Mesendoderm (in vitro differentiated cells): ENCODE results near the gene OTOG.

Experiments used
- DNase-seq: peaks from one replicate; pipeline ENCODE4 v3.0.0; 2013
- H2AK5ac ChIP-seq: 2 replicates; pipeline ENCODE4 v1.6.1; 2013; ENCODE audit warnings: low read length, inconsistent platforms
- H2BK120ac ChIP-seq: 2 replicates; pipeline ENCODE4 v1.6.1; 2013; ENCODE audit warnings: low read depth, mild to moderate bottlenecking, low read length, moderate library complexity, mixed read lengths
- H2BK15ac ChIP-seq: replicated peaks from 2 replicates; pipeline ENCODE4 v1.6.1; 2013; ENCODE audit warnings: low read depth, mild to moderate bottlenecking, moderate library complexity
- H2BK5ac ChIP-seq: 2 replicates; pipeline ENCODE4 v1.6.1; 2013; ENCODE audit warnings: low read length, inconsistent platforms
- H3K18ac ChIP-seq: 2 replicates; pipeline ENCODE4 v1.6.1; 2013; ENCODE audit warnings: mild to moderate bottlenecking, low read length, mixed read lengths
- H3K23ac ChIP-seq: one replicate; pipeline ENCODE4 v1.6.1; 2013; ENCODE audit warnings: low read length
- H3K27ac ChIP-seq: 2 replicates; pipeline ENCODE4 v1.5.1; 2013; ENCODE audit warnings: low read depth, mild to moderate bottlenecking, inconsistent platforms, low read length, moderate library complexity
- H3K27me3 ChIP-seq: 2 replicates; pipeline ENCODE4 v1.6.1; 2013; ENCODE audit warnings: low read length, control low read depth, mild to moderate bottlenecking, inconsistent platforms; ENCODE audit not compliant: insufficient read depth, poor library complexity
- H3K36me3 ChIP-seq: 2 replicates; pipeline ENCODE4 v1.6.1; 2013; ENCODE audit warnings: low read length, inconsistent platforms; ENCODE audit not compliant: control insufficient read depth, insufficient read depth
- H3K4ac ChIP-seq: one replicate; pipeline ENCODE4 v1.6.1; 2013; ENCODE audit warnings: low read depth, mild to moderate bottlenecking, low read length, moderate library complexity
- H3K4me1 ChIP-seq: 2 replicates; pipeline ENCODE4 v1.6.1; 2013; ENCODE audit warnings: low read depth, low read length, inconsistent platforms; ENCODE audit not compliant: control insufficient read depth
- H3K4me2 ChIP-seq: 2 replicates; pipeline ENCODE4 v1.6.1; 2013; ENCODE audit warnings: low read length
- H3K4me3 ChIP-seq: 2 replicates; pipeline ENCODE4 v1.5.1; 2013; ENCODE audit warnings: mild to moderate bottlenecking, low read length
- H3K56ac ChIP-seq: one replicate; pipeline ENCODE4 v1.6.1; 2013; ENCODE audit warnings: low read length
- H3K79me1 ChIP-seq: 2 replicates; pipeline ENCODE4 v1.6.1; 2013; ENCODE audit warnings: low read length, inconsistent platforms
- H3K79me2 ChIP-seq: 2 replicates; pipeline ENCODE4 v1.6.1; 2013; ENCODE audit warnings: mild to moderate bottlenecking, low read length; ENCODE audit not compliant: control insufficient read depth, insufficient read depth
- H3K9ac ChIP-seq: 2 replicates; pipeline ENCODE4 v1.6.1; 2013; ENCODE audit warnings: low read length, inconsistent platforms
- H4K5ac ChIP-seq: one replicate; pipeline ENCODE4 v1.6.1; 2013; ENCODE audit warnings: low read length
- H4K8ac ChIP-seq: one replicate; pipeline ENCODE4 v1.6.1; 2013; ENCODE audit warnings: low read depth, mild to moderate bottlenecking, control low read depth, low read length, moderate library complexity
- WGBS: extraction: QIAGEN DNeasy Blood & Tissue Kit; methylation state at CpG from one replicate; pipeline ENCODE4 v1.1.7; 2013; ENCODE audit warnings: low lambda C conversion rate, missing lambda C conversion rate; ENCODE audit not compliant: insufficient coverage; ENCODE audit errors: extremely low coverage; 5-methylcytosine and 5-hydroxymethylcytosine counted together

The OTOG gene

DNA sequence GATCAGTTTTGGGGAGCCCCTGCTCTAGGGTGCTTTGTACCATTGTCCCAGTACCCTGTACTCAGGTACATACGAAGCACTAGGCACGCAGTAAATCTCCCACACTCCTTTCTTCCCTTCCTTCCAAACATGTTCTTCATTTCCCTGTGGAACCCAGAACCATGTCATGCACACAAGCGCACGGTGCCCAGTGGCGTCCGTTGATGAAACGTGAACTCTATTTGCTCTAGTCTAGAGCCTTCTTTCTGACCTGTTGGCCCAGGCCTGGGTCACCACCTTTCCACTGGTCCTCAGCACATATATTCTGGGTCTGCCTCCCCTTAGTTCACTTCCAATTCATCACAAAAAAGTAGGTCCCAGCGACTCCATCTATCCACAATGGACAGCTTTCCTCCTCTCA lies 9.8 kb upstream of the OTOG start:
- Histone ChIP-seq H2BK120ac (no peak overlapping the region), H2BK15ac (no peak overlapping the region), H3K4me3 (no peak overlapping the region), H3K4me1 (no peaks in the 10 kb centered on the region), H3K36me3 (no peaks in the 10 kb centered on the region), H4K8ac (no peak overlapping the region), H3K4ac (no peak overlapping the region), H4K5ac (no peak overlapping the region), H2BK5ac (no peak overlapping the region), H3K18ac (no peak overlapping the region), H3K79me2 (no peaks in the 10 kb centered on the region), H3K4me2 (no peak overlapping the region), H3K27ac (no peak overlapping the region), H3K27me3 (no peaks in the 10 kb centered on the region), H3K23ac (no peak overlapping the region), H3K79me1 (no peaks in the 10 kb centered on the region), H2AK5ac (no peak overlapping the region), H3K56ac (no peak overlapping the region), H3K9ac (no peak overlapping the region)
- no CpG with 5 or more reads among the region's 8 CpGs for WGBS
- no peak for DNase-seq

DNA sequence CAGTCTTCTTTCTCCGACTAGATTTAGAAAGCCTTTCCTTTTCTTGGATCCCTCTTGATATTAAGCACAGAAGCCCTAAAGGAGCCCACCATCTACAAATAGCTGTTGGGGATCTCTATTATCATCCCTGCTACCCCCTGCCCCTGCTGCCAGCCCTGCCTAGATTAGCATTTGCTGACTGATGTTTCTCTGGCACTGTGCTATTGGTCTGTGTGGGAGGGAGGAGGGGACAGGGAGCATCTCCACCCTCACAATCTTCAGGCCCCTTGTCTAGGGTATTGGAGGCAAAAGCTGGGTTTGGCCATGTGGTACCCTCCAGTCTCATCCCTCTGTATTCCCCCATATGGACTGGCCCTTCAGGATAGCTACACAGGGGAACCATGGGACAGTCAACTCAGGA lies 9.0 kb upstream of the OTOG start:
- H3K79me2 ChIP-seq: no peaks in the 10 kb centered on the region
- DNase-seq: no peak
- H4K8ac ChIP-seq: no peak overlapping the region
- no peak overlapping the region for H3K9ac ChIP-seq
- no peak overlapping the region for H2BK120ac ChIP-seq
- no peak overlapping the region for H3K27ac ChIP-seq
- H3K79me1 ChIP-seq: no peaks in the 10 kb centered on the region
- no peaks in the 10 kb centered on the region for H3K4me1 ChIP-seq
- no peak overlapping the region for H3K18ac ChIP-seq
- H3K36me3 ChIP-seq: no peaks in the 10 kb centered on the region
- no peak overlapping the region for H2BK5ac ChIP-seq
- H3K4me3 ChIP-seq: no peak overlapping the region
- H4K5ac ChIP-seq: no peak overlapping the region
- H3K27me3 ChIP-seq: no peaks in the 10 kb centered on the region
- no peak overlapping the region for H3K56ac ChIP-seq
- H3K23ac ChIP-seq: no peak overlapping the region
- no peak overlapping the region for H3K4ac ChIP-seq
- no peak overlapping the region for H3K4me2 ChIP-seq
- no peak overlapping the region for H2BK15ac ChIP-seq
- no CpG with 5 or more reads among the region's 1 CpG for WGBS
- H2AK5ac ChIP-seq: no peak overlapping the region

DNA sequence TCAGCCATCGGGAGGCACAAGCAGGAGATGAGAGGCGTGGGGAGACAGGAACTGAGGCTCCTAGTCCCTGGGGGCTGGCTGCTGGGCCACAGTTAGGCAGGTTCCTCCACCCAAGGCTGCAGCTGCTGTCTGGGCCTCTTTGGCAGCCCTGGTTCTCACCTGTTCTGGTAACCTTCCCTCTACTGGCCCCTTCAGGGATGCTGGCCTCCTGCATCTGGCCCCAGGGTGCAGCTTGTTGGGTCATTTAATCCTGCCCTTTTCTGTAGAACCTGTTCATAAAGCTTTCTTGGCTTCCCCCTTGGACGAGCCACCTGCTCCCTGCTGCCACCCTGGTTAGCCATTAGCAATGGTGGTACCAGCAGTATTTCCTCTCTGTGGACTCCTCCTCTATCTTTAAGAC lies 8.3 kb upstream of the OTOG start:
- no peaks in the 10 kb centered on the region for H3K4me1 ChIP-seq
- WGBS: no CpG with 5 or more reads among the region's 3 CpGs
- no peak for DNase-seq

DNA sequence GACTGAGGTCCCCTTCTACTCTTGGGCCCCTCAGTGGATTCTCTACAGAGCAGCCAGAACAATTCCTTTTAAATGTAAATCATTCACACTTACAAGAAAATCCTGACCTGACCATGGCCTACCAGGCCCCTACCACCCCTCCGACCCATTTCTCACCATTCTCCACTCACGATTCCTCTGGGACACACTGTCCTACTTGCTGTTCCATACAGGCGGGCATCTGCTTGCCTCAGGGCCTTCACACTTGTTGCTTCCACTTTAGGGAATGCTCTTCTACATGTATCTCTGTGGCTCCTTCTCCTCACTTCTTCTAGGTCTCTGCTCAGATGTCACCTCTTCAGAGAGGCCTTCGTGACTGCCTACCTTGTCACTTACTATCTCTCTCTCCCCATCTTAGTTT lies 6.3 kb upstream of the OTOG start:
- no peak overlapping the region for H3K27ac ChIP-seq

More for the DNA sequence above, 8.3 kb upstream of the OTOG start:
- H3K23ac ChIP-seq: no peak overlapping the region
- H2BK15ac ChIP-seq: no peak overlapping the region
- no peaks in the 10 kb centered on the region for H3K79me1 ChIP-seq
- H3K27me3 ChIP-seq: no peaks in the 10 kb centered on the region
- H3K9ac ChIP-seq: no peak overlapping the region
- H4K5ac ChIP-seq: no peak overlapping the region
- H3K36me3 ChIP-seq: no peaks in the 10 kb centered on the region
- no peak overlapping the region for H3K27ac ChIP-seq
- no peaks in the 10 kb centered on the region for H3K79me2 ChIP-seq
- H4K8ac ChIP-seq: no peak overlapping the region
- H3K56ac ChIP-seq: no peak overlapping the region
- H3K18ac ChIP-seq: no peak overlapping the region
- H2AK5ac ChIP-seq: no peak overlapping the region
- no peak overlapping the region for H3K4me3 ChIP-seq
- H2BK120ac ChIP-seq: no peak overlapping the region
- no peak overlapping the region for H2BK5ac ChIP-seq
- H3K4me2 ChIP-seq: no peak overlapping the region
- H3K4ac ChIP-seq: no peak overlapping the region

DNA sequence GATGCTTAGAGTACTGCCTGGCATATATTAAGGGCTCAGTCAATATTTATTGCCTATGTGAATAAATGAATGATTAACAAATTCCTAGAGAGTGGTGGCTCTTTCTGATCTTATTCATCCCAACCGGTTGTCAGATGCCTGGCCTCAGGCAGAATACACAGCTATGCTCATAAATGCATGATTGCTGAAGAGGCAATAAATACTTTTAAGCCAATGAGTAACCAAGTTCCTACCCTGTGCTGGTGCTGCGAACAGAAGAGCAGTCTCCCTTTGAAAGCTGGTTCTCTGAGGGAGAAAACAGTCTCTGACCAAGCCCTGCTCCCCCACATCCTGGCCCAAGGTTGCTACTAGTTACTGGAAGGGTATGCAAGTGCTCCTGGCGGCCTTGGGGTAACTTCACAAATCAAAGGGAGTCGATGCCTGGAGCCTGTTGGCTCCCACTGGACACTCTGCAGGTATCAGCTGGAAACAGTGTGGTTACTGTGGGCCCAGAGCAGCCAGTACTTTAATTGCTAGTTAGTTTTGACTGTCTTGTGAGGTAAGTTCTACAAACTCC lies 5.7 kb upstream of the OTOG start:
- no CpG with 5 or more reads among the region's 4 CpGs for WGBS
- H3K23ac ChIP-seq: no peak overlapping the region

More for the DNA sequence above, 6.3 kb upstream of the OTOG start:
- Histone ChIP-seq H3K23ac (no peak overlapping the region), H3K79me2 (no peaks in the 10 kb centered on the region), H3K36me3 (no peaks in the 10 kb centered on the region), H3K4me3 (no peak overlapping the region), H2BK120ac (no peak overlapping the region), H4K5ac (no peak overlapping the region), H3K4me2 (no peak overlapping the region), H3K9ac (no peak overlapping the region), H2BK15ac (no peak overlapping the region), H3K4ac (no peak overlapping the region), H3K18ac (no peak overlapping the region), H3K27me3 (no peaks in the 10 kb centered on the region), H3K79me1 (no peaks in the 10 kb centered on the region), H2BK5ac (no peak overlapping the region), H3K4me1 (no peaks in the 10 kb centered on the region), H2AK5ac (no peak overlapping the region), H4K8ac (no peak overlapping the region), H3K56ac (no peak overlapping the region)
- no peak for DNase-seq
- no CpG with 5 or more reads among the region's 4 CpGs for WGBS

DNA sequence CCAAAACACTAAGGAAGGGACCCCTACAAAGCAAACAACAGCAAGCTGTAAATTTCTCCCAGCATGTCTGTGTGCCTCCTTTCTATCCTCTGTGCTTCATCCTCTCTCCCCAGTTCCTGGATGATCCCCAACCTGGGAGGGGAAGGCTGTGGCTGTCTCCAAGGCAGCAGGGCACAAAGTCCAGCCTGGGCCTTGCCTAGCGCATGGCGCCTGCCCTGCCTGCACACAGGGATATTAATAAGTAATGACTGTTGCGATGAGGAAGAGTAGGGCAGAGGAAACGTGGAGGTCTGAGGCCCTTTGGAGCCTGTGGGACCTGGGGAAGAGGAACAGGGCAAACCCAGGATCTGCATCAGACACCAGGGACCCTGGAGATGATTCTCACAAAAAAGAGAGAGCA lies 4.8 kb upstream of the OTOG start:
- no peak overlapping the region for H3K4me3 ChIP-seq
- no peaks in the 10 kb centered on the region for H3K79me2 ChIP-seq
- no peak overlapping the region for H4K8ac ChIP-seq
- H2BK5ac ChIP-seq: no peak overlapping the region
- no peak overlapping the region for H2BK120ac ChIP-seq
- no peak overlapping the region for H3K23ac ChIP-seq
- no peak overlapping the region for H3K4ac ChIP-seq
- H2AK5ac ChIP-seq: no peak overlapping the region
- DNase-seq: no peak
- H3K79me1 ChIP-seq: no peaks in the 10 kb centered on the region
- peaks cover 4% of the 10 kb centered on the region for H3K4me1 ChIP-seq
- no peak overlapping the region for H2BK15ac ChIP-seq
- H3K18ac ChIP-seq: no peak overlapping the region
- WGBS: no CpG with 5 or more reads among the region's 4 CpGs
- H3K4me2 ChIP-seq: no peak overlapping the region
- no peaks in the 10 kb centered on the region for H3K36me3 ChIP-seq
- no peak overlapping the region for H4K5ac ChIP-seq
- H3K27me3 ChIP-seq: no peaks in the 10 kb centered on the region
- no peak overlapping the region for H3K56ac ChIP-seq
- no peak overlapping the region for H3K9ac ChIP-seq
- no peak overlapping the region for H3K27ac ChIP-seq

More for the DNA sequence above, 5.7 kb upstream of the OTOG start:
- H2AK5ac ChIP-seq: no peak overlapping the region
- no peaks in the 10 kb centered on the region for H3K4me1 ChIP-seq
- H3K79me2 ChIP-seq: no peaks in the 10 kb centered on the region
- no peak overlapping the region for H3K9ac ChIP-seq
- no peak overlapping the region for H2BK15ac ChIP-seq
- no peaks in the 10 kb centered on the region for H3K36me3 ChIP-seq
- H3K27me3 ChIP-seq: no peaks in the 10 kb centered on the region
- no peak overlapping the region for H4K8ac ChIP-seq
- H3K4ac ChIP-seq: no peak overlapping the region
- DNase-seq: no peak
- H3K4me3 ChIP-seq: no peak overlapping the region
- H2BK5ac ChIP-seq: no peak overlapping the region
- no peak overlapping the region for H3K56ac ChIP-seq
- H4K5ac ChIP-seq: no peak overlapping the region
- no peak overlapping the region for H3K27ac ChIP-seq
- no peak overlapping the region for H3K4me2 ChIP-seq
- no peak overlapping the region for H3K18ac ChIP-seq
- no peak overlapping the region for H2BK120ac ChIP-seq
- no peaks in the 10 kb centered on the region for H3K79me1 ChIP-seq
